K562 treated with DMSO at 1 percent for 12 hours (cell line): ENCODE data around the gene TMEM52. TPM values are rescaled to one million over a fixed set of nuclear protein-coding genes. Genes with fewer than 3 reads are reported as not detected.

Experiments used
- total RNA-seq: library from RNA; unstranded; fragments of 300-600 nt; gene quantifications from 2 replicates; pipeline ENCODE4 v1.2.3, GENCODE V29; 2022; ENCODE audit not compliant: insufficient read depth

Gene TMEM52
- 3.8 and 6.5 TPM in 2 replicates for total RNA-seq

DNA sequence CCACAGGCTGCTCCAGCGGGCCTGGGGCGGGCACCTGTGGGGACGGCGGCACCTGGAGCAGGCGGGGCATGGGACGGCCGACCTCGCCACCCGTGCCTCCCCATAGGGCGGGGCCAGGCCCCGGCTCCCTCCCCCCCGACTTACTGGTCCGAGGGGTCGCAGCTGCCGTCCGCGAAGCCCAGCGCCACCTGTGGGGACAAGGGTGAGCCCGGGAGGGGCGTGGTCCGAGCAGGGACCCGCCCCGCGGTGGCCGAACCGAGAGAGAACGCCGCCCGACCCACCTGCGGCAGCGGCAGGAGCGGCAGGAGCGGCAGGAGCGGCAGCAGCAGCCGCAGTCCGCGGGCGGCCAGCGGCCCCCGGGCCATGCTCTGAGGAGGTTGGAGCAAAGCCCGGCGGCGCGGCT, at the start of gene TMEM52:
TSS of gene TMEM52 (minus strand) at position 379 of the 403 bp plus-strand sequence. CDS start at position 365, 14 bp downstream.

DNA sequence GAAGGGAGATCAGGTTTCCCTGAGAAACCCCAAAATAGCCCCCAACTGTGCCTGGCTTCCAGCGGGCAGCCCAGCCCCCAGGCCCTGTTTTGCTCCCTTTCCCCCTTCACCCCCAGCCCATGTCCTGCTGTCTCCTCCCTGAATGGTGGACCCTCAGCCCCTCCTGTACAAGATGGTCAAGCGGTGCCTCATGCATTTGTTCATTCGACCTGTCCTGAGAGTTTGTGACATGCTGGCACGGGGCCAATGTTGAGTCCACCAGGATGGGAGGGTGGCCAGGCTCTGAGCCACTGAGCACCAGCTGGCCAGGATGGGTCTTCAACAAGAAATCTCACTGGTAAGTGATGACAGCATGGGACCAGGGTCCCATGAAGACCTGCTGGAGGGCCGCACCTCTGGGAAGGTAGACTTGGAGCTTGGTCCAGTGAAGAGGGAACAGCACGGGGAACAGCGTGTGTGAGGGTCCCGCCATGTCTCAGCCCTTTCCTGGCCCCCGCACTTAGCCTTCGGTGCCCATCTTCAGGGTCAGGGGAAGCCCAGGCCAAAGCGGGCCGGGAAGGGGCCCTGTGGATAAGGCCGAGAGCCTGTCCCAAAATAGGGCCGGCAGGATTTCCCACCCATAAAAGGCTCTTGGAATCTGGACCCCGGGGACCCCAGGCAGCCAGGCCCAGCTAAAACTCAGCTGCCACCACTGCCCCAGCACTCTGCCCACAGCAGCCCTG, 3.9 kb downstream of the TMEM52 start, which contains the start of gene CALML6:
TSS of gene CALML6 (plus strand) at position 290 of the 722 bp plus-strand sequence. CDS start at position 311, 21 bp downstream.

DNA sequence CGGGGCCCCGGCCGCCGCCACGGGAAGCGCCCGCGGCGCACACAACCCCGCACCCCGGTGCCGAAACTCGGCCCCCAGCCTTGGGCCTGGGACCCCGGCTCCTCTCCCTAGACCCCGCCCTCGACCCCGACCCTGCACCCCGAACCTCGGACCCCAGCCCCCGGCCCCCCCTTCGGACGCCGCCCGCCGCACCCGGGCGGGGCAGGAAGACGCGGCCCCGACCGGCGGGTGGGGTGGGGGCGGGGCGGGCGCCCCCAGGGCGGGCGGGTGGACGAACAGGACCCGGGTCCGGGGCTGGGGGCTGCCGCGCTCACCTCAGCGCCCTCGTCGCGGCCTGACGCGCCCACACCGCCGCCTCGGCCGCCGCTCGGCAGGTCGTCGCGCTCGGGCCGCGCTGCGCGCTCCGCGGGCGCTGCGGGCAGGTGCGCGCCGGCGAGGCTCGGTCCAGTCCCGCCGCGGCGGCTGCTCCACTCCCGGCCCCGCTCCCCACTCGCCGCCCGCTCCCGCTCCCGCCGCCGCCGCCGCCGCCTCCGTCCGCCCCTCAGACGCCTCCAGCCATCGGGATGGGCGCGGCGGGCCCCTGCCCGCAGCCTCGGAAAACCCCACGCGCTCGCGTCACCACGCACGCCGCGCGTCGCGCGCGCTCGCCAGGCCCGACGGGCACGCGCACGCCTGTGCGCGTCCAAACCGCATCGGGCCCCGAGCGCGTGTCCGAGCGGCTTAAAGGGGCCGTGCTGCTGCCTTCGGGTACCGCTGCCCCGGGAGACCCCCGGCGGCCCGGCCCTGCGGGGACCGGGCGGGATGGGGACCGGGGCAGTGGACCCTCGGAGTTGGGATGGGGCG, 28.4 kb downstream of the TMEM52 start, which contains the start of gene GNB1:
TSS of gene GNB1 (minus strand) at position 582 of the 843 bp plus-strand sequence. CDS start 65,634 bp downstream, outside the sequence.

Other genes with a start within 250 kb of the TMEM52 start
- gene SLC35E2B, start 226.5 kb downstream of the TMEM52 start, total RNA-seq = 27.4 and 89.1 TPM in 2 replicates
- gene CDK11A, start 194.9 kb downstream of the TMEM52 start, total RNA-seq = 32.0 and 76.1 TPM in 2 replicates
- 53.1 and 91.0 TPM in 2 replicates for gene NADK, start 140.8 kb downstream of the TMEM52 start, total RNA-seq
- gene GNB1, start 28.2 kb downstream of the TMEM52 start, total RNA-seq = 126 and 240 TPM in 2 replicates
- not detected in 2 replicates for gene CALML6, start 4.0 kb downstream of the TMEM52 start, total RNA-seq
- 0.27 TPM in 1 of 2 replicates, not detected in the other for gene CFAP74, start 84.5 kb upstream of the TMEM52 start, total RNA-seq
- not detected in 2 replicates for gene GABRD, start 100.1 kb upstream of the TMEM52 start, total RNA-seq
- gene PRKCZ, start 131.1 kb upstream of the TMEM52 start, total RNA-seq = 3.7 and 7.2 TPM in 2 replicates